HG03135 (cell line): Measurements from ENCODE around the gene STS.
"Not testable (repeated sequence)": the region's sequence is repeated elsewhere in the genome, so short reads cannot be mapped to it uniquely, and the experiment has no call there.

Experiments used
- ATAC-seq: cut with Tn5 transposase; IDR thresholded peaks from one replicate; pipeline ENCODE4 v1.9.1; 2021; ENCODE audit warnings: mild to moderate bottlenecking, moderate library complexity; ENCODE audit not compliant: unreplicated experiment

The STS gene

GRCh38 chrX:7170898-7171297 is 23.4 kb downstream of the STS start:
- no peak for ATAC-seq

DNA sequence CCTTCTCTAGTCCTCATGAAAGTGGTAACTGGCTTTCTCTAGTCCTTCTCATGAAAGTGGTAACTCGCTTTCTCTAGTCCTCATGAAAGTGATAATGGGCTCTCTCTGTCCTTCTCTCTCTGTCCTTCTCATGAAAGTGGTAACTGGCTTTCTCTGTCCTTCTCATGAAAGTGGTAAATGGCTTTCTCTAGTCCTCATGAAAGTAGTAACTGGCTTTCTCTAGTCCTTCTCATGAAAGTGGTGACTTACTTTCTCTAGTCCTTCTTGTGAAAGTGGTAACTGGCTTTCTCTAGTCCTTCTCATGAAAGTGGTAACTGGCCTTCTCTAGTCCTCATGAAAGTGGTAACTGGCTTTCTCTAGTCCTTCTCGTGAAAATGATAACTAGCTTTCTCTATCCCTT is 31.3 kb downstream of the STS start:
- ATAC-seq, result not testable (repeated sequence)

DNA sequence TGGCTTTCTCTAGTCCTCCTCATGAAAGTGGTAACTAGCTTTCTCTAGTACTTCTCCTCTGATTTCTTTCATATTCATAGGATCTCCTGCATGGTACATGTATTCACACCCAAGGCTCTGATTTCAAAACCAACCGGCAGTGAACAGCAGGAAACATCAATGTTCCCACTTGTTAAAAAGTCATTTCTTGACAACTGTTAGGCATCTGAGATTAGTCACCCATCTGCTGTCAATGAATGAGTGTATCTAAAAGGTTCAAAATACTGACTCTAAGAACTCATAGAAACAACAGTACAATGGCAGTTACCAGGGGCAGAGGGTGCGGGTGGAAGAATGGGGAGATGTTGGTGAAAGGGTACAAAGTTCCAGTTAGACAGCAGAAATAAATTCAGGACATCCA is 31.9 kb downstream of the STS start:
- no peak for ATAC-seq

DNA sequence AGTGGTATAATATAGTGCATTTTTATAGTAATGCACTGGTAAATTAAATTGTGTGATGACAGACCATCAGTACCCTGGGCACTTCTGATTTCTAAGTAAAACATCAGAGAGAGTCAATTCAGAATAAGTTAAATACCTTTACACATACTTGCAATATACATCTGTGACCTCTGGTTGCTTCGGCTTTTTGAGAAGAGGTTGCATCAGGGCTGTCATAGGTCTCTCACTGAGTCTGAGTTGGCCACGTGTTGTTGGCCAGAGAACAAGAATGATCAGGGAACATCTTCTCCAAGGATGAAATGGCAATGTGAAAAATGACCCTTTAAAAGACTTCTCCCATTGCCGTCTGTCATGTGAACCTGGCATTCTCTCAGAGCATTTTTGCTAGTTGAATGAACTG is 37.3 kb downstream of the STS start:
- ATAC-seq, result no peak

DNA sequence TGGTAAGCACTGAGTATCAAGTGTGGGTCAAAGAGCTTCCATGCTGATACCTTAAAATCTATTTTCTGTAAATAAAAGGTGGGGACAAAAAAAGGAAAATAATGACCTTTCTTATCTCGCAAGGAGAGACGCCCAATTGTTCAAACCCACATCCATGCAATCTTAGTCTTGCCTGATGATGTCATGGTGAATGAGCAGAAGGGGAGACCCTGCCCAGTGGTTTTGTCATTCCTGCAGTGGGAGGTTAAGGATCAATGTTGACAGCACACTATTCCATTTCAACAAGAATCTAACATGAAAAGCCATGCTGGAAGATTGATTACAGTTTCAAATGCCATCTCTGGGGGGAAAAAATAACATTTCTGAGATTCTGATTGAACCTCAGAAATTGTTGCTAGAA is 41.2 kb downstream of the STS start:
- no peak for ATAC-seq

GRCh38 chrX:7190157-7190556 is 42.6 kb downstream of the STS start:
- no peak for ATAC-seq

GRCh38 chrX:7191681-7192110 is 44.2 kb downstream of the STS start:
- ATAC-seq, result no peak

DNA sequence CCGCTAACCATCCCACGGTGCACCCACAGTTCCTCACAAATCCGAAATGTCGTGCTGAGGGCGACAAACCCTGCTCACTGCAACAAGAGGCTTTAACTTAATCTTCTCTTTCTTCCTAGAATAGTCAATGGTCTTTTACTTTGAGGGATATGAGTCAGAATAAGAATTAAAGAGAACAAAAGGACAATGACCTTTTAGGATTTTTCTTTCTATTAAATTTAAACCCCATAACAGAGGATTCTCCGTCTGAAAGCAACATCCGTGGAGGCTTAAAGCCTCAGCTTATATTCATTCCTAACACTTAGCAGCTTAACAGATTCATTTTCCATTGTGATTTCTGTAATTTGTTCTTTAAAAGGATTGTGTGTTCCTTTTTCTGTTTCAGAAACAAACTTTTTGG is 45.4 kb downstream of the STS start:
- no peak for ATAC-seq

DNA sequence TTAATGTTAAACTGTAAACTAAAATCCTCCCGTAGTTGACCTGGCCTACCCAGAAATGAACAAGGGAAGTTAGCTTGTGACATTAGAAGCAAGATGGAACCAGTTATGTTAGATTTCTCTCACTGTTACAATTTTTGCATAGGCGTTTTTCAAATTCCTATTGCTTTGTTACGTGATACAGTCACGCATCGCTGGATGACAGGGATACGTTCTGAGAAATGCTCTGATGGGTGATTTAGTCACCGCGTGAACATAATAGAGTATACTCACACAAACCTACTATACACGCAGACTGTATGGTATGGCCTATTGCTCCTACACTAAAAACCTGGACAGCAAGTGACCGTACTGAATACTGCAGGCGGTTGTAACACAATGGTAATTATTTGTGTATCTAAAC is 47.1 kb downstream of the STS start:
- ATAC-seq, result no peak
